Keratinocyte (primary cell): ENCODE results near the gene CSRP1. TPM values are rescaled to one million over a fixed set of nuclear protein-coding genes. Genes with fewer than 3 reads are reported as not detected.

Experiments
- DNase-seq: peaks from one replicate; pipeline ENCODE4 v3.0.0-alpha.2; 2011; ENCODE audit warnings: low read depth, missing footprints, low spot score
- FAIRE-seq: peaks from 2 replicates; lab custom pipeline; 2011; peaks lifted over from hg19 to GRCh38; lab: Jason Lieb, UNC
- H2AFZ ChIP-seq: 2 replicates; pipeline ENCODE4 v1.6.0; 2012; ENCODE audit warnings: low read length, control low read depth, inconsistent platforms; ENCODE audit not compliant: control insufficient read depth
- H3K27ac ChIP-seq: 2 replicates; pipeline ENCODE4 v1.5.1; 2011; ENCODE audit warnings: low read length; ENCODE audit not compliant: control insufficient read depth, insufficient read depth
- H3K27me3 ChIP-seq: 3 replicates; pipeline ENCODE4 v1.6.0; 2011; ENCODE audit warnings: low read length; ENCODE audit not compliant: control insufficient read depth, insufficient read depth; ENCODE audit errors: extremely low read depth
- H3K36me3 ChIP-seq, 2 experiments: 2 replicates in 1 of 2; 3 replicates in 1 of 2; pipeline ENCODE4 v1.5.1; 2011; ENCODE audit warnings: low read length in 2 of 2, mild to moderate bottlenecking in 1 of 2; ENCODE audit not compliant: control insufficient read depth in 2 of 2, insufficient read depth in 2 of 2; ENCODE audit errors: extremely low read depth in 1 of 2
- H3K4me1 ChIP-seq: 3 replicates; pipeline ENCODE4 v1.5.1; 2011; ENCODE audit warnings: low read length; ENCODE audit not compliant: control insufficient read depth, insufficient read depth; ENCODE audit errors: extremely low read depth
- H3K4me2 ChIP-seq: 3 replicates; pipeline ENCODE4 v1.6.0; 2011; ENCODE audit warnings: low read depth, low read length; ENCODE audit not compliant: control insufficient read depth, insufficient read depth; ENCODE audit errors: extremely low read depth
- H3K4me3 ChIP-seq, 3 experiments: fragments of 200-600 bp in 1 of 3; sonication (generic) in 1 of 3; 2 replicates in 2 of 3; 3 replicates in 1 of 3; pipeline ENCODE4 v1.5.1; 2011 to 2016; ENCODE audit warnings: low read length in 3 of 3, mild to moderate bottlenecking in 3 of 3, control low read depth in 2 of 3, inconsistent platforms in 1 of 3, low read depth in 1 of 3, mixed read lengths in 1 of 3, mixed run types in 1 of 3, moderate library complexity in 1 of 3; ENCODE audit not compliant: control insufficient read depth in 2 of 3, insufficient read depth in 2 of 3; ENCODE audit errors: extremely low read depth in 1 of 3
- H3K79me2 ChIP-seq: 2 replicates; pipeline ENCODE4 v1.6.0; 2012; ENCODE audit warnings: low read length; ENCODE audit not compliant: control insufficient read depth, insufficient read depth
- H3K9ac ChIP-seq: 3 replicates; pipeline ENCODE4 v1.6.0; 2011; ENCODE audit warnings: low read length; ENCODE audit not compliant: control insufficient read depth, insufficient read depth; ENCODE audit errors: extremely low read depth
- H3K9me1 ChIP-seq: 3 replicates; pipeline ENCODE4 v1.6.0; 2011; ENCODE audit warnings: low read length; ENCODE audit not compliant: control insufficient read depth, insufficient read depth; ENCODE audit errors: extremely low read depth
- H3K9me3 ChIP-seq: 2 replicates; pipeline ENCODE4 v1.5.1; 2012; ENCODE audit warnings: low read depth, low read length; ENCODE audit not compliant: control insufficient read depth
- H4K20me1 ChIP-seq: 3 replicates; pipeline ENCODE4 v1.6.0; 2011; ENCODE audit warnings: low read length; ENCODE audit not compliant: control insufficient read depth, insufficient read depth; ENCODE audit errors: extremely low read depth
- CTCF ChIP-seq, 3 experiments: IDR thresholded peaks in 1 of 3; conservative IDR thresholded peaks in 1 of 3; optimal IDR thresholded peaks in 1 of 3; 2 replicates in 2 of 3; 3 replicates in 1 of 3; pipeline versions ENCODE3 to v1.5.1; 2011; ENCODE audit warnings: low read length in 3 of 3, mild to moderate bottlenecking in 3 of 3, moderate library complexity in 2 of 3, control low read depth in 1 of 3, inconsistent platforms in 1 of 3; ENCODE audit not compliant: insufficient read depth in 2 of 3; ENCODE audit errors: extremely low read depth in 1 of 3
- EZH2 ChIP-seq: IDR thresholded peaks from one replicate; pipeline ENCODE4 v1.6.1; 2012; ENCODE audit warnings: inconsistent platforms, mild to moderate bottlenecking, low read length, moderate library complexity
- dilution Hi-C: fragments of 300-500 bp; cut with MboI; formaldehyde crosslinking; loops from one replicate; pipeline ENCODE4 v1.7.0; 2020; ENCODE audit warnings: low sequenced_read_pairs; ENCODE audit not compliant: extremely low pct_ligation_motif_present
- polyA minus RNA-seq, 3 experiments: library from RNA; depleted of rRNA, polyadenylated mRNA; stranded (reverse); fragments of >200 nt; gene quantifications; 1 replicate in 1 of 3; 2 replicates in 1 of 3; 3 replicates in 1 of 3; pipeline ENCODE4 v1.2.3, GENCODE V29; 2011
- polyA plus RNA-seq, 5 experiments: library from polyadenylated mRNA; depleted of rRNA in 3 of 5; stranded (reverse) in 3 of 5; stranded (forward) in 1 of 5; unstranded in 1 of 5; fragments of >200 nt; gene quantifications; 1 replicate in 1 of 5; 2 replicates in 3 of 5; 3 replicates in 1 of 5; pipeline versions ENCODE4 v1.2.1 to v1.2.3, GENCODE V29; 2011 to 2012; ENCODE audit warnings: missing spikeins in 2 of 5, low read depth in 1 of 5, low replicate concordance in 1 of 5

The CSRP1 gene
- polyA plus RNA-seq: 165 to 200 TPM (median 168 TPM) in 3 replicates
- 22.6 TPM for polyA plus RNA-seq (2011; ENCODE audit: low read depth)
- 170 and 264 TPM in 2 replicates for polyA plus RNA-seq (2011; cell fraction: cytosol; rRNA removed)
- 136 and 173 TPM in 2 replicates for polyA plus RNA-seq (2011; cell fraction: nucleus; rRNA removed)
- 108 and 202 TPM in 2 replicates for polyA plus RNA-seq (2012; ENCODE audit: low replicate concordance)
- polyA minus RNA-seq: 136 to 283 TPM (median 152 TPM) in 3 replicates
- polyA minus RNA-seq (2011; cell fraction: cytosol; rRNA and poly(A)+ RNA removed): 118 TPM
- polyA minus RNA-seq (2011; cell fraction: nucleus; rRNA and poly(A)+ RNA removed): 45.3 and 66.0 TPM in 2 replicates

- Histone ChIP-seq H3K27me3 (no peaks in the 10 kb centered on the region), H3K4me1 (peaks cover 44% of the 10 kb centered on the region), H2AFZ (peak within 1 kb of the TSS; percentile 82), H3K4me3 (peak within 1 kb of the TSS; percentile 63 to 75 (median 63)), H3K27ac (peak within 1 kb of the TSS; percentile 79), H3K79me2 (peaks cover 49% of the 10 kb centered on the region), H3K9me1 (peaks cover 5% of the 10 kb centered on the region), H4K20me1 (peaks cover 3% of the 10 kb centered on the region), H3K36me3 (peaks cover 2 to 5% of the 10 kb centered on the region in 2 experiments), H3K9me3 (no peaks in the 10 kb centered on the region), H3K4me2 (peak within 1 kb of the TSS; percentile 87), H3K9ac (peak within 1 kb of the TSS; percentile 79)
- TF ChIP-seq CTCF (optimal IDR thresholded peaks at IDR 0.05 in 1 of 3, IDR thresholded peaks at IDR 0.05 in 1 of 3, conservative IDR thresholded peaks at IDR 0.05 in 1 of 3; ENCODE audit: extremely low read depth in 1 of 3, insufficient read depth in 2 of 3, low read length in 3 of 3): peak in 1 of 3 experiments; percentile 41
- no peak for TF ChIP-seq EZH2
- no peak for FAIRE-seq
- dilution Hi-C loops: no loop called here
- DNase-seq: no peak
Observed at GRCh38 chr1:201506557-201507359, at the start of gene CSRP1. CSRP1 (minus strand) TSS chr1:201507123; CDS start chr1:201496303, 10,820 bp downstream.

DNA sequence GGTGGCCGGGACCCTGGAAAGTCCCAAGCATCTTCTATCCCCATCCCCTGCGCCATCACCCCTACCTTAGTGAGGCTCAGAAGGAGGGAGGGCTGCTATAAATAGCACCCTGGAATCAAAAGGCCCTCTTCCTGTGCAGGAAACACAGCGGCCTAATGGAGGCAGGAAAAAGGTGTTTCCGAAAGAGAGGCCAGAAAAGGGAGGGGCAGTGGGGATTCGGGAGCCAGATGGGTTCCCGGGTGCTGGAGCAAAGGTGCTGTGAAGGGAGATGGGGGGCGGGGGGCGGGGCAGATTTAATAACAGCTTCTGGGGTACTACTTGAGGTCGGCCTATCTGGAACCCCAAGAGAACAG lies 48.6 kb upstream of the CSRP1 start:
- H3K4me1 ChIP-seq: no peaks in the 10 kb centered on the region
- no peaks in the 10 kb centered on the region for H3K27me3 ChIP-seq
- H3K4me2 ChIP-seq: no peak overlapping the region
- no peak overlapping the region for H3K9ac ChIP-seq
- H2AFZ ChIP-seq: no peak overlapping the region
- dilution Hi-C loops: loop anchor here (25.0 kb wide), 2 partner anchors 132 to 232 kb away; no protein-coding TSS in a partner anchor
- H3K9me3 ChIP-seq: no peaks in the 10 kb centered on the region
- no peaks in the 10 kb centered on the region for H3K9me1 ChIP-seq
- H3K36me3 ChIP-seq: no peaks in the 10 kb centered on the region
- H3K27ac ChIP-seq: no peak overlapping the region
- no peaks in the 10 kb centered on the region for H3K79me2 ChIP-seq
- DNase-seq: no peak
- no peak overlapping the region for H3K4me3 ChIP-seq
- H4K20me1 ChIP-seq: no peaks in the 10 kb centered on the region
- no peak for FAIRE-seq
- TF ChIP-seq CTCF (optimal IDR thresholded peaks at IDR 0.05 in 1 of 3, IDR thresholded peaks at IDR 0.05 in 1 of 3, conservative IDR thresholded peaks at IDR 0.05 in 1 of 3; ENCODE audit: extremely low read depth in 1 of 3, insufficient read depth in 2 of 3, low read length in 3 of 3): no peak
- TF ChIP-seq EZH2: no peak
